Stimulated activated CD4-positive, alpha-beta T cell treated with anti-CD3 and anti-CD28 coated beads, Interleukin-15, amount 100 ng/mL, for 24 hours (primary cell): ENCODE results near the gene C1orf174.

ENCODE experiments used
- DNase-seq: peaks from one replicate; pipeline ENCODE4 v3.0.0-alpha.2; 2020

C1orf174 gene

GRCh38 chr1:3864884-3865283, 35.2 kb downstream of the C1orf174 start:
- no peak for DNase-seq

GRCh38 chr1:3863231-3863935, 36.7 kb downstream of the C1orf174 start:
- no peak for DNase-seq

GRCh38 chr1:3858231-3858981, 41.7 kb downstream of the C1orf174 start:
- DNase-seq = no peak

GRCh38 chr1:3857791-3858129, 42.3 kb downstream of the C1orf174 start:
- DNase-seq = no peak

GRCh38 chr1:3856923-3857790, 42.9 kb downstream of the C1orf174 start, which contains the start of the genes CEP104 and DFFB:
Gene CEP104, minus strand, starts transcription at chr1:3857211. Its CDS starts 4,804 bp downstream, at chr1:3852407.
Gene DFFB, plus strand, starts transcription at chr1:3857476. Its CDS starts 128 bp downstream, at chr1:3857604.
- DNase-seq = peak; percentile 96

- no peak for DNase-seq
Measured at GRCh38 chr1:3852711-3853485, 47.2 kb downstream of the C1orf174 start.

GRCh38 chr1:3852091-3852490, 48.0 kb downstream of the C1orf174 start:
- no peak for DNase-seq

GRCh38 chr1:3851292-3851691, 48.8 kb downstream of the C1orf174 start:
- no peak for DNase-seq

GRCh38 chr1:3850857-3851256, 49.2 kb downstream of the C1orf174 start:
- DNase-seq = no peak

- no peak for DNase-seq
Measured at GRCh38 chr1:3847081-3847480, 53.0 kb downstream of the C1orf174 start.

GRCh38 chr1:3846541-3846940, 53.5 kb downstream of the C1orf174 start:
- no peak for DNase-seq

- no peak for DNase-seq
Measured at GRCh38 chr1:3842912-3843311, 57.2 kb downstream of the C1orf174 start.

- DNase-seq = no peak
Measured at GRCh38 chr1:3841491-3841890, 58.6 kb downstream of the C1orf174 start.
